Prostate gland (tissue), 2 donors: ENCODE results near the gene LPAR5. TPM values are rescaled to one million over a fixed set of nuclear protein-coding genes. Genes with fewer than 3 reads are reported as not detected.

Experiments used
- DNase-seq: peaks from one replicate; pipeline ENCODE4 v3.0.0-alpha.2; 2019; ENCODE audit warnings: low spot score
- H3K27ac ChIP-seq, 2 donors: fragments of 200-600 bp; sonication (generic); 2 replicates each; pipeline ENCODE4 v1.5.1; 2017 to 2019
- H3K27me3 ChIP-seq: fragments of 200-600 bp; sonication (generic); replicated peaks from 2 replicates; pipeline ENCODE4 v1.5.1; 2019; ENCODE audit not compliant: insufficient read depth
- H3K36me3 ChIP-seq, 2 donors: fragments of 200-600 bp; sonication (generic); 1 replicate in 1 of 2; 2 replicates in 1 of 2; pipeline versions ENCODE4 v1.5.1 to v1.8.1; 2017 to 2019
- H3K4me1 ChIP-seq: fragments of 200-600 bp; sonication (generic); replicated peaks from 2 replicates; pipeline ENCODE4 v1.5.1; 2019
- H3K4me3 ChIP-seq, 2 donors: fragments of 200-600 bp; sonication (generic); 2 replicates each; pipeline ENCODE4 v1.5.1; 2017 to 2019
- H3K9me3 ChIP-seq: fragments of 200-600 bp; sonication (generic); 2 replicates; pipeline ENCODE4 v1.5.1; 2017
- CTCF ChIP-seq, 4 experiments: fragments of 200-600 bp in 2 of 4; fragments of 450-650 bp in 2 of 4; sonication (generic) in 2 of 4; IDR thresholded peaks; 1 replicate in 3 of 4; 2 replicates in 1 of 4; pipeline ENCODE4 v1.5.1; 2016 to 2019; ENCODE audit warnings: antibody characterized with exemption in 4 of 4, mild to moderate bottlenecking in 2 of 4, moderate library complexity in 2 of 4
- POLR2A ChIP-seq: fragments of 450-650 bp; IDR thresholded peaks from one replicate; pipeline ENCODE4 v1.6.1; 2016; ENCODE audit warnings: antibody characterized with exemption, mild to moderate bottlenecking
- POLR2AphosphoS5 ChIP-seq: sonication (generic); formaldehyde crosslinking; IDR thresholded peaks from one replicate; pipeline ENCODE4 v1.6.1; 2017; ENCODE audit warnings: antibody characterized with exemption
- WGBS: methylation state at CpG from one replicate; pipeline ENCODE4 v1.1.5; 2018; 5-methylcytosine and 5-hydroxymethylcytosine counted together
- intact Hi-C: fragments of 100-400 bp; cut with DNase I; formaldehyde crosslinking; loops from one replicate; pipeline ENCODE4 v1.14.2; 2022
- small RNA-seq, 2 donors: library from RNA; depleted of rRNA; stranded (forward); fragments of <200 nt; gene quantifications; one replicate each; pipeline ENCODE3, GENCODE V24; 2016
- total RNA-seq, 2 donors: library from RNA; depleted of rRNA; stranded (reverse); fragments of >200 nt; gene quantifications; one replicate each; pipeline ENCODE4 v1.1.0, GENCODE V29; 2016

LPAR5 gene
- total RNA-seq, 2 donors from 2014 or later = 0.59 to 1.9 TPM

GRCh38 chr12:6570264-6570887 lies 65.4 kb downstream of the LPAR5 start:
- H3K36me3 ChIP-seq = peaks cover 2 to 20% of the 10 kb centered on the region in 2 donors
- intact Hi-C loops = no loop called here
- H3K9me3 ChIP-seq = no peaks in the 10 kb centered on the region
- DNase-seq = no peak
- WGBS = 55% methylated on average over 7 of the region's 7 CpGs
- no peak overlapping the region for H3K4me3 ChIP-seq
- no peaks in the 10 kb centered on the region for H3K4me1 ChIP-seq
- no peak overlapping the region for H3K27ac ChIP-seq
- peak in 2 of 4 experiments; percentile 13 to 34 for TF ChIP-seq CTCF (IDR thresholded peaks at IDR 0.05)
- no peak for TF ChIP-seq POLR2AphosphoS5
- no peak for TF ChIP-seq POLR2A
- no peaks in the 10 kb centered on the region for H3K27me3 ChIP-seq

GRCh38 chr12:6569786-6570185 lies 66.0 kb downstream of the LPAR5 start:
- H3K9me3 ChIP-seq = no peaks in the 10 kb centered on the region
- 71% methylated on average over 7 of the region's 7 CpGs for WGBS
- no peaks in the 10 kb centered on the region for H3K4me1 ChIP-seq
- H3K36me3 ChIP-seq = peaks cover 2 to 20% of the 10 kb centered on the region in 2 donors
- intact Hi-C loops = loop anchor here (5.0 kb wide), 1 partner anchor 38 kb away; the partner anchor contains the start of gene CHD4
- H3K27me3 ChIP-seq = no peaks in the 10 kb centered on the region
- H3K4me3 ChIP-seq = no peak overlapping the region
- TF ChIP-seq CTCF (IDR thresholded peaks at IDR 0.05) (no peak), POLR2A (no peak), POLR2AphosphoS5 (no peak)
- no peak for DNase-seq
- H3K27ac ChIP-seq = no peak overlapping the region

GRCh38 chr12:6569312-6569711 lies 66.4 kb downstream of the LPAR5 start:
- H3K27ac ChIP-seq = no peak overlapping the region
- no peak for TF ChIP-seq POLR2A
- no peaks in the 10 kb centered on the region for H3K9me3 ChIP-seq
- 76% methylated on average over 12 of the region's 12 CpGs for WGBS
- H3K36me3 ChIP-seq = peaks cover 2 to 20% of the 10 kb centered on the region in 2 donors
- no peak for DNase-seq
- no peaks in the 10 kb centered on the region for H3K4me1 ChIP-seq
- intact Hi-C loops = loop anchor here (5.0 kb wide), 1 partner anchor 38 kb away; the partner anchor contains the start of gene CHD4
- no peaks in the 10 kb centered on the region for H3K27me3 ChIP-seq
- H3K4me3 ChIP-seq = no peak overlapping the region

Small RNA genes within 50 kb of the gene (small RNA-seq; reads per million reads assigned to genes)
- gene SCARNA11 = 394 to 895 reads per million in 2 donors

Other genes with a start within 250 kb of the LPAR5 start
- gene CD27, start 191.0 kb downstream of the LPAR5 start, total RNA-seq = 1 to 10 TPM; 1.5 to 2.5 TPM
- 10 to 100 TPM; 31.6 to 39.9 TPM for gene TAPBPL, start 183.9 kb downstream of the LPAR5 start, total RNA-seq
- 1 to 10 TPM; 6.3 to 8.5 TPM for gene VAMP1, start 165.3 kb downstream of the LPAR5 start, total RNA-seq
- gene MRPL51, start 142.7 kb downstream of the LPAR5 start, total RNA-seq = 10 to 100 TPM; 70.3 to 80.2 TPM
- 10 to 100 TPM; 86.7 to 99.0 TPM for gene NCAPD2, start 141.9 kb downstream of the LPAR5 start, total RNA-seq
- 1,000 to 10,000 TPM; 1,469 to 2,105 TPM for gene GAPDH, start 101.4 kb downstream of the LPAR5 start, total RNA-seq
- 10 to 100 TPM in 1 of 2 donors, 1 to 10 TPM in 1; 4.8 to 22.9 TPM for gene IFFO1, start 79.9 kb downstream of the LPAR5 start, total RNA-seq
- gene NOP2, start 67.7 kb downstream of the LPAR5 start, total RNA-seq = 10 to 100 TPM; 14.5 to 42.9 TPM
- 100 to 1,000 TPM; 124 to 240 TPM for gene CHD4, start 28.6 kb downstream of the LPAR5 start, total RNA-seq
- gene ACRBP, start 11.5 kb upstream of the LPAR5 start, total RNA-seq = 10 to 100 TPM in 1 of 2 donors, 1 to 10 TPM in 1; 2.3 to 49.6 TPM
- gene ING4, start 27.2 kb upstream of the LPAR5 start, total RNA-seq = 10 to 100 TPM; 75.5 to 78.9 TPM
- gene ZNF384, start 53.4 kb upstream of the LPAR5 start, total RNA-seq = 10 to 100 TPM; 42.9 to 68.6 TPM
- gene PIANP, start 64.9 kb upstream of the LPAR5 start, total RNA-seq = 1 to 10 TPM in 1 of 2 donors, not detected in 1; 3.1 TPM
- 10 to 100 TPM; 92.0 to 92.6 TPM for gene COPS7A, start 88.1 kb upstream of the LPAR5 start, total RNA-seq
- gene MLF2, start 117.2 kb upstream of the LPAR5 start, total RNA-seq = 100 to 1,000 TPM; 267 to 282 TPM
- 100 to 1,000 TPM; 285 to 339 TPM for gene PTMS, start 130.4 kb upstream of the LPAR5 start, total RNA-seq
- 10 to 100 TPM in 1 of 2 donors, under 1 TPM in 1; 0.73 to 13.1 TPM for gene LAG3, start 136.6 kb upstream of the LPAR5 start, total RNA-seq
- gene CD4, start 153.6 kb upstream of the LPAR5 start, total RNA-seq = 1 to 10 TPM; 1.6 to 8.6 TPM
- 1 to 10 TPM; 4.3 to 4.4 TPM for gene GPR162, start 185.9 kb upstream of the LPAR5 start, total RNA-seq
- gene P3H3, start 192.4 kb upstream of the LPAR5 start, total RNA-seq = 10 to 100 TPM; 25.7 to 28.8 TPM
- gene GNB3, start 205.0 kb upstream of the LPAR5 start, total RNA-seq = 1 to 10 TPM; 2.3 to 2.4 TPM
- gene CDCA3, start 215.3 kb upstream of the LPAR5 start, total RNA-seq = 10 to 100 TPM in 1 of 2 donors, 1 to 10 TPM in 1; 1.7 to 16.2 TPM
- 10 to 100 TPM; 58.3 to 84.1 TPM for gene USP5, start 216.2 kb upstream of the LPAR5 start, total RNA-seq
- gene TPI1, start 231.6 kb upstream of the LPAR5 start, total RNA-seq = 100 to 1,000 TPM; 404 to 443 TPM
- 10 to 100 TPM; 12.7 to 23.5 TPM for gene SPSB2, start 237.3 kb upstream of the LPAR5 start, total RNA-seq